Hematopoietic multipotent progenitor cell treated with erythropoietin and hydrocortisone succinate and interleukin-3 and kit ligand, for 4 days (in vitro differentiated cells): ENCODE measurements around the gene ZNF318.
"Not testable (repeated sequence)": the region's sequence is repeated elsewhere in the genome, so short reads cannot be mapped to it uniquely, and the experiment has no call there.

Experiments used
- DNase-seq: peaks from one replicate; pipeline ENCODE4 v3.0.0-alpha.2; 2015

Gene ZNF318

DNA sequence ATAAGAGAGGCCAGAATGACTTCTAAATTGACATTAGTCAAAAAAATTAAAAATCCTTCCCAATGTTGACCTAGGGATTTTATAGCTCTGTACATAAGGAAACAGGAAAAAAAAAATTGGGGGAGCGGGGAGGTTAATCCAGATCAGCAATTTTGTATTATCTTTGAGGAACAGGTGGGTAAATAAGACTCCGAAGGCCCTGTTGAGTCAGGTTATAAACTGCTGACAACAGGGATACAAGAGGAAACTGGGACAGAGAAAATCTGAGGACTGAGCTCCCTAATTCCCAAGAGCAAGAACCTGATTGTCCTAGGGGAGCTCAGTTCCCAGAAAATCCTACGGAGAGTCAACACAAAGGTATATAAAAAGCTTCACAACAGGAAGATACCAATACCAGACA, 34.0 kb downstream of the ZNF318 start:
- no peak for DNase-seq

GRCh38 chr6:43334466-43335095, 34.9 kb downstream of the ZNF318 start:
- peak; percentile 68 for DNase-seq

DNA sequence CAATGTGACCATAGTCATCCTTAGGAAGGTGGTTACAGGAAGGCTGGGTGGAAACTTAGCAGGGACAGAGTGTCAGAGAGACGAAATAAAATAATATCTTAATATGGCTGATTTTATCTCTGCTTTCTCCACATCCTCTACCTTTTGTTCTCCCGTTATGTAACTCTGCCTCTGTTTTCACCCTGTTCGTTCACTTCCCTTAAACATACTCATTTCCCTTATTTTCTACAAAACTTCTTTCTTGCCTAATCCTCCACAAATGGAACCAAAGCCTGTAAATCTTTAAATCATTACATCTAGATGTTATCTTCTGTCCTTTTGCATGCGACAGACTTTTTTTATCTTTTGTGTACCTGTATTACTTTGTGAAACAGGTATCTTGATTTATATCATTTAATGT, 37.6 kb downstream of the ZNF318 start:
- DNase-seq = peak; percentile 24

- DNase-seq = no peak
Observed at GRCh38 chr6:43331470-43331869, 38.0 kb downstream of the ZNF318 start.

GRCh38 chr6:43328528-43328927, 40.9 kb downstream of the ZNF318 start:
- no peak for DNase-seq

DNA sequence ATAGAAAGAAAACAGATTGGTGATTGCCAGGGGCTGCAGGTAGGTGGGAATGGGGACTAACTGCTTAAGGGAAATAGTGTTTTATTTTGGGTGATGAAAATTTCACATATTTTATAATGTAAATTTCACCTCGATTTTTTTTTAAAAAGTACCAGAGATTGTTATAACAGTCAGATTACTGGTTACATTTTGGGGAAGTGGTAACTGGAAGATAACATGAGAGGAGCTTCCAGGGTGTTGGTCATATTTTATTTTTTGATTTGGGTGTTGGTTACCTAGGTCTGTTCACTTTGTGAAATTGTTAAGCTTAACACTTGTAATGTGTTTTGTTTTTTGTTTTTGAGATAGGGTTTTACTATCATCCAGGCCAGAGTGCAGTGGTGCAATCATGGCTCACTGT, 43.6 kb downstream of the ZNF318 start:
- DNase-seq = peak; percentile 41

DNA sequence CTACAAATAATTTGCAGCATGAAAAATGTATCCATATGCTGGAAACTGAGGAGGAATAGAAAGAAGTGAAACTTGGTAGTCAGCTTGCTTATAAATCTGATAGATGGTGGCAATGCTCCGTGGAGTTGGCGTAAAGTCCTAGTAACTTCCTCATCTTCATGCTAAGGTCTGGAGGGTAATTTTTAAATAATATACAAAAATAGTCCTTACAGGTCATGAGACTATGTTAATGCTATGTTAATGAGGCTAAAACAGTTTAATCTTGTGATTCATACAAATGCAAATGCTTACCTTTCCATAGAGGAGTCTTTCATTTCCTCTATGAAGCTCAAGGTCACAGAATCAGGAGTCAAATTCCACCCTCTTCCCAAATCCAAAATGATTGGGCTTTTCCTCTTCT, 51.4 kb downstream of the ZNF318 start:
- no peak for DNase-seq

GRCh38 chr6:43313813-43314212, 55.6 kb downstream of the ZNF318 start:
- no peak for DNase-seq

GRCh38 chr6:43311666-43312065, 57.8 kb downstream of the ZNF318 start:
- no peak for DNase-seq

- peak; percentile 65 for DNase-seq
Observed at GRCh38 chr6:43310624-43311023, 58.8 kb downstream of the ZNF318 start.

DNA sequence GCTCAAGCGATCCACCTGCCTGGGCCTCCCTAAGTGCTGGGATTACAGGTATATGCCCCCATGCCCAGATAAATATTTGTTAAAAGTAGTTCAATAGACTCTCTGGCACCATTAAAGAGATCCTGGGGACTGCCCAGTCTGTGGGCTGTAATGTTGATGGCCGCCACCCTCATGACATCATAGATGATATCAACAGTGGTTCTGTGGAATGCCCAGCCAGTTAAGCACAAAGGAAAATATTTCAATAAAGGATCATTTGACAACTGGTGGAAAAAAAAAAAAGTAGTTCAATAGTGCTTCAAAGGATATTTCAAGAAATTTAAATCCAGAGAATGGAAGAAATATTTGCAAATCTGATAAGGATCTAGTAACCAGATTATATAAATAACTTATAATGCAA, 59.3 kb downstream of the ZNF318 start:
- no peak for DNase-seq

GRCh38 chr6:43308990-43309477, 60.4 kb downstream of the ZNF318 start:
- DNase-seq = no peak

GRCh38 chr6:43308101-43308989, 61.1 kb downstream of the ZNF318 start, which contains the start of gene CRIP3:
Gene CRIP3 (minus strand): TSS chr6:43308826. CDS start chr6:43308792, 34 bp downstream.
- DNase-seq = peak; percentile 62

- no peak for DNase-seq
Observed at GRCh38 chr6:43307451-43308100, 61.9 kb downstream of the ZNF318 start.

- DNase-seq = no peak
Observed at GRCh38 chr6:43306086-43306485, 63.4 kb downstream of the ZNF318 start.

GRCh38 chr6:43304882-43305281, 64.6 kb downstream of the ZNF318 start:
- DNase-seq = no peak

DNA sequence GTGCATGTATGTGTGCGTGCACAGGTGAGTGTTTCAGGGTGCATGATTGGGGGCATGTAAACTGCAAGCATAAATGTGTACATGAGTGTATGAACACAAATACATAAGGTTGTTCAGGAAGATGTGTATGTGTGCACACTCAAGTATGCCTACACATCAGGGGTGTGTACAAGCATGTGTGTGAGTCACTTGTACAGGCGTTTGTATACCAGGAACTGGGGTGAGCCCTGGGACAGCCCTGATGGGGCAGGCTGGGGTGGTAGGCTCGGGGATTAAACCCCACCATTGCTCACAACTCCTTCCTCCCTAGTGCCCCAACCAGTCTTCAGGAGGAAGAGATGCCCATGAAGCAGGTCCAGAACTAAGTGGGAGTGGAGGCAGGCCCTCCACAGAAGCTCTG, 65.1 kb downstream of the ZNF318 start:
- no peak for DNase-seq

DNA sequence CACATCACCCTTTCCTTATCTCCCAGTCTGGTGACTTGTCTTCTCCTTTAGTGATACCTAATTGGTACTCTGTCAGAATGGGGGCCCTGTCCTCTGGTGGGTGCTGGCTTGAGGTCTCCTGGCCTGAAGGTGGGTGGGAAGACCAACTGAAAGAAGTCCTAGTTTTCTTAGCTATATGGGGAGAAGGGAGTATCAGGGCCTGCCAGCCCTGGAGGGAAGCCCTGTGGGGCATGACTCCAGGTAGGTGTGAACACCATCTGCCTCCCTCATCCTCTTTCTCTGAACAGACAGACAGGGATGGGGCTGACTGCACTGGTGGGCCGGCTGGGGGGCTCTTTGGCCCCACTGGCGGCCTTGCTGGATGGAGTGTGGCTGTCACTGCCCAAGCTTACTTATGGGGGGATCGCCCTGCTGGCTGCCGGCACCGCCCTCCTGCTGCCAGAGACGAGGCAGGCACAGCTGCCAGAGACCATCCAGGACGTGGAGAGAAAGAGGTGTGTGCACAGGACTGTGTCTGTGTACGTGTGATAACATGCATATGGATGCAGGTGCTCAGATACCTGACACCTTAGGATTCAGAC, 65.6 kb downstream of the ZNF318 start:
- no peak for DNase-seq

- DNase-seq = not testable (repeated sequence)
Observed at GRCh38 chr6:43303006-43303405, 66.4 kb downstream of the ZNF318 start.

GRCh38 chr6:43302126-43302525, 67.3 kb downstream of the ZNF318 start:
- no peak for DNase-seq

DNA sequence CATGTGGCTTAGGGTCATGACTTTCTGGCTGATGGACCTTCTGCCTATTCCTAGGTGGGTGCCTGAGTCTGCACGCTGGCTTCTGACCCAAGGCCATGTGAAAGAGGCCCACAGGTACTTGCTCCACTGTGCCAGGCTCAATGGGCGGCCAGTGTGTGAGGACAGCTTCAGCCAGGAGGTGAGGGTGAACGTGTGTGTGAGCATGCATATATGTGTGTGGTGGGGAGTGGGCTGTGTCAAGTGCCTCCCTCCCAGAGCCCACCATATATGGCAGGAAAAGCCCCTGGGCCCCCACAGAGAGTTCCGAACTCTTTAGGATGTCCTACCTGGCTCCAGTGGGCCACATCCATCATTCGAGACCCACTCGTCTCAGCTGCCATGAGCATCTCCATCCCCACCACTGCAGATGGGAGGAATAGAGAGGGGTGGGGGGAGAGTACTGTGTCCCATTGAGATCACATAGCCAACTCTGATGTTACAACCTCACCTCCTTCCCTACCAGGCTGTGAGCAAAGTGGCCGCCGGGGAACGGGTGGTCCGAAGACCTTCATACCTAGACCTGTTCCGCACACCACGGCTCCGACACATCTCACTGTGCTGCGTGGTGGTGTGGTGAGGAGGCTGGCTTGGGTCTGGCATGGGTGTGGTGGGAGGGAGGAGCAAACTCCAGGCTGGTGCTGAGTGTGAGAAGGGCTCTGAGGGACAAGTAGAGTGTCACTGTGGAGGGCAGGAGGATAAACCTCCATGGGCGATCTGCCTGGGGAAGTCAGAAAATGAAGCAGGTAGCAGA, 68.2 kb downstream of the ZNF318 start:
- DNase-seq = no peak
